ENCODE data around the gene GDPGP1. TPM values are rescaled to one million over a fixed set of nuclear protein-coding genes. Genes with fewer than 3 reads are reported as not detected.

Gene GDPGP1

GRCh38 chr15:90294159-90294558 is 60.1 kb downstream of the GDPGP1 start:
- Histone ChIP-seq H3K36me3 (ENCODE audit: insufficient read depth, low read length) (no peaks in the 10 kb centered on the region), H3K9ac (ENCODE audit: low read depth, low read length) (no peak overlapping the region), H3K27me3 (ENCODE audit: control insufficient read depth, insufficient read depth, low read length) (peaks cover 11% of the 10 kb centered on the region), H3K4me2 (ENCODE audit: low read length) (no peak overlapping the region), H3K9me3 (replicated peaks; ENCODE audit: low read length) (no peaks in the 10 kb centered on the region), H3K4me3 (ENCODE audit: low read length) (no peak overlapping the region), H3K4me1 (ENCODE audit: control insufficient read depth, insufficient read depth, low read length) (no peaks in the 10 kb centered on the region)

- no peak overlapping the region for H3K4me2 ChIP-seq (ENCODE audit: low read length)
- H3K4me3 ChIP-seq (ENCODE audit: low read length), result no peak overlapping the region
- no peak overlapping the region for H3K9ac ChIP-seq (ENCODE audit: low read depth, low read length)
- peaks cover 11% of the 10 kb centered on the region for H3K27me3 ChIP-seq (ENCODE audit: control insufficient read depth, insufficient read depth, low read length)
- no peaks in the 10 kb centered on the region for H3K4me1 ChIP-seq (ENCODE audit: control insufficient read depth, insufficient read depth, low read length)
- H3K36me3 ChIP-seq (ENCODE audit: insufficient read depth, low read length), result no peaks in the 10 kb centered on the region
- no peaks in the 10 kb centered on the region for H3K9me3 ChIP-seq (replicated peaks; ENCODE audit: low read length)
Observed at GRCh38 chr15:90294601-90295269, 60.7 kb downstream of the GDPGP1 start.

- Histone ChIP-seq H3K36me3 (ENCODE audit: insufficient read depth, low read length) (no peaks in the 10 kb centered on the region), H3K9ac (ENCODE audit: low read depth, low read length) (no peak overlapping the region), H3K27me3 (ENCODE audit: control insufficient read depth, insufficient read depth, low read length) (peaks cover 11% of the 10 kb centered on the region), H3K9me3 (replicated peaks; ENCODE audit: low read length) (no peaks in the 10 kb centered on the region), H3K4me3 (ENCODE audit: low read length) (no peak overlapping the region), H3K4me2 (ENCODE audit: low read length) (no peak overlapping the region), H3K4me1 (ENCODE audit: control insufficient read depth, insufficient read depth, low read length) (no peaks in the 10 kb centered on the region)
Observed at GRCh38 chr15:90295270-90295648, 61.2 kb downstream of the GDPGP1 start.

Small RNA genes within 50 kb of the gene (small RNA-seq; reads per million reads assigned to genes)
- gene AC091167.3 (not detected), gene RN7SL736P (not detected)

All from skeletal muscle satellite cell (primary cell).